Measurements from ENCODE around the gene UBE2R2. TPM values are rescaled to one million over a fixed set of nuclear protein-coding genes. Genes with fewer than 3 reads are reported as not detected.
"Not testable (repeated sequence)": the region's sequence is repeated elsewhere in the genome, so short reads cannot be mapped to it uniquely, and the experiment has no call there.

UBE2R2 gene
- total RNA-seq, 1 donor from 2014 or later: 38.8 TPM

DNA sequence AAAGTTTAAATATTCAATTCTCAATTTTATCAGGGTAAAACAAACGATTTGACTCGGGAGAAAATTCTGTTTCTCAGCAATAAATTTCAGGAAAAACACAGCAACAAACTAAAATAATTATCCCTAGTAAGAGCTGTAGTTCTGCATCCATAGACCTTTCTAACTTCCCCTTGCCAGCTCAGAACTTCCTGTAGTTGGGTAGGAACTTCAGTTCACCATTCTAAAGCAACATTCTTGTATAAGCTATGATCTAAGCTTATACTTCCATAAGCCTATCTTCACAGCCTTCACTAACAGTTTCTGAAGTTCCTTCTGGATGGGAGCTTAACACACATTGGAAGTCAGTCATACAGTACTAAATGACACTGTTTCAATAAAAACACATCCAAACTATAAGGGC is 135.1 kb downstream of the UBE2R2 start:
- DNase-seq (ENCODE audit: low spot score): no peak
- intact Hi-C loops (cut with DNase I): no loop called here

- intact Hi-C loops (cut with DNase I): no loop called here
- DNase-seq (ENCODE audit: low spot score): no peak
These were observed 139.6 kb downstream of the UBE2R2 start for GRCh38 chr9:33956544-33956943.

GRCh38 chr9:33959725-33960124 is 142.8 kb downstream of the UBE2R2 start:
- intact Hi-C loops (cut with DNase I): no loop called here
- DNase-seq (ENCODE audit: low spot score): no peak

- DNase-seq (ENCODE audit: low spot score); intact Hi-C loops (cut with DNase I): not testable (repeated sequence)
These were observed 145.5 kb downstream of the UBE2R2 start for GRCh38 chr9:33962468-33962867.

- no peak for DNase-seq (ENCODE audit: low spot score)
- intact Hi-C loops (cut with DNase I): no loop called here
These were observed 147.3 kb downstream of the UBE2R2 start for GRCh38 chr9:33964086-33964768.

Other genes with a start within 250 kb of the UBE2R2 start
- not detected for gene PRSS3, start 21.6 kb upstream of the UBE2R2 start, total RNA-seq
- 21.5 TPM for gene UBAP2, start 231.7 kb downstream of the UBE2R2 start, total RNA-seq